Stimulated activated CD4-positive, alpha-beta T cell treated with anti-CD3 and anti-CD28 coated beads, Interleukin-1b, Interleukin-23, amount 100 ng/mL, for 1 hour (primary cell): Measurements from ENCODE around the gene C11orf52.

Source experiments
- DNase-seq, 2 donors: peaks; one replicate each; pipeline ENCODE4 v3.0.0-alpha.2; 2020; ENCODE audit warnings: low read depth in 2 of 2

The C11orf52 gene

DNA sequence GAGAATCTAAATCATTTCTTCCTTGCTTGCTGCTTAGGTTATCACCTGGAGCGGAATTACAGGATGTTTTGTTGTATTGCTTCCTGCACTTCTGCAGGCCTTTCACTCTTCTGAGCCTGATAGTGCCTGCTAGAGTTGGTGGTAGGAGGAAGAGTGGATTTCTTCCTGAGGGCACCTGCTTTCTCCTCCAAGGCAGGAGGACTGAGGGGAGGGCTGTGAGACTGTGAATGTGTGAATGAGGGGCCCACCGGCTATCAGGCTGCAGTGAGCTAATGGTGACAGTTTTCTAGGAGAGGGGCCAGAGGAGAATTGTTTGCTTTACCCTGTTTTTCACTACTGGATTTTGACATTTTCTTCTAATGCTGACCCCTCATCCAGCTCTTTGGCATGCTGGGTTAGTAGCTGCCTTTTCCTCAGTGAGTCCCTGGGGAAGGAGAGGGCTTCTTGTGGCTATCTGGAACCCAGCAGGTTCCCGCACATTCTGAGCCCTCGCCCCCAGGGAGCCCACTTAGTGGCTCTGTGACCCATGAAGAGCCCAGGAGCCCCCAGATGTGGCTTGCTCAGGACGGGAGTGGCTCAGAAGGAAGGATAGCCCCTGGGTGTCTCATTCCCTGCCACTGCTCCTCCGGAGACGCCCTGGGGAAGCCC, 57.5 kb downstream of the C11orf52 start:
- DNase-seq: no peak
